Measurements from ENCODE around the gene PTPRN2.

Gene PTPRN2

GRCh38 chr7:157574120-157574825 is 1013.4 kb downstream of the PTPRN2 start:
- Histone ChIP-seq H2BK5ac (ENCODE audit: low read length) (no peak overlapping the region), H2BK12ac (ENCODE audit: low read length) (no peak overlapping the region), H3K18ac (ENCODE audit: low read length) (no peak overlapping the region), H3K4me3 (ENCODE audit: low read length in 2 of 2) (no peak overlapping the region), H2AK5ac (ENCODE audit: low read depth, low read length) (no peak overlapping the region), H3K79me1 (ENCODE audit: low read depth, low read length) (no peaks in the 10 kb centered on the region), H3K4ac (ENCODE audit: low read length) (no peak overlapping the region), H3K9me3 (replicated peaks in 1 of 2; ENCODE audit: control insufficient read depth in 2 of 2, insufficient read depth in 1 of 2, low read depth in 1 of 2, low read length in 2 of 2) (no peaks in the 10 kb centered on the region), H4K8ac (ENCODE audit: low read depth, low read length) (no peak overlapping the region), H2AFZ (ENCODE audit: low read length) (no peak overlapping the region), H2BK120ac (ENCODE audit: low read depth, low read length) (no peak overlapping the region), H3K27me3 (ENCODE audit: control insufficient read depth in 3 of 3, insufficient read depth in 3 of 3, low read depth in 1 of 3, low read length in 3 of 3) (no peaks in the 10 kb centered on the region), H3K36me3 (replicated peaks in 1 of 2; ENCODE audit: control insufficient read depth in 2 of 2, insufficient read depth in 2 of 2, low read length in 2 of 2) (peaks cover 31 to 100% of the 10 kb centered on the region in 2 donors), H3K27ac (replicated peaks; ENCODE audit: low read length) (no peak overlapping the region), H3K14ac (ENCODE audit: low read length) (no peak overlapping the region), H3K4me1 (ENCODE audit: control insufficient read depth in 2 of 2, insufficient read depth in 1 of 2, low read depth in 1 of 2, low read length in 2 of 2) (peaks cover 2 to 15% of the 10 kb centered on the region in 2 donors), H3K9ac (ENCODE audit: low read depth, low read length, poor library complexity) (no peak overlapping the region), H4K91ac (ENCODE audit: low read depth, low read length, poor library complexity) (no peak overlapping the region), H2BK15ac (ENCODE audit: low read length) (no peak overlapping the region), H3K23ac (ENCODE audit: low read depth, low read length, poor library complexity) (no peak overlapping the region), H3K4me2 (ENCODE audit: insufficient read depth, low read length, poor library complexity, severe bottlenecking) (no peak overlapping the region)
- no CpG with 5 or more reads among the region's 24 CpGs for WGBS, 2 donors (ENCODE audit: extremely low coverage in 2 of 2, insufficient read length in 2 of 2, insufficient replicate concordance in 1 of 2)
- no peak for DNase-seq (ENCODE audit: low spot score)

DNA sequence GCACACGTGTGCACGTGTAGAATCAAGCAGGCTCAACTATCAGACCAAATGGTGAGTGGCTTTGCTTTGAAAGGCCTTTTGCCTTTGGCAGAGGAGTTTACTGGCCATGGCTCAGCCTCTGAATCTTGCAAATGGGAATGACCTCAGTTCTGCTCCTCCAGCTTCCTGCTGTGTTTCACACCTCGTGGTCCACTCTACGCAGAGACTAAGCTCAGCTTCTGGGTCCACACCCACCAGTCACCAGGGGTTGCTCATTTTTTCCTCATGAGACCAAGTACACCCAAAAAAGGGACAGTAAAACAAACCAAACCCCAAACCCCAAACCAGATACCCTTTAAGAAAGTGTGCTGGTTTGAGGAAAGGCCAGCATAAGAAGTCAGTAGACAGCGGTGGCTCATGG is 1014.4 kb downstream of the PTPRN2 start:
- no peak overlapping the region for H3K4ac ChIP-seq (ENCODE audit: low read length)
- no peak overlapping the region for H2AFZ ChIP-seq (ENCODE audit: low read length)
- H3K9me3 ChIP-seq (replicated peaks in 1 of 2; ENCODE audit: control insufficient read depth in 2 of 2, insufficient read depth in 1 of 2, low read depth in 1 of 2, low read length in 2 of 2), result no peaks in the 10 kb centered on the region

GRCh38 chr7:157572622-157573021 is 1015.0 kb downstream of the PTPRN2 start:
- H3K36me3 ChIP-seq (replicated peaks in 1 of 2; ENCODE audit: control insufficient read depth in 2 of 2, insufficient read depth in 2 of 2, low read length in 2 of 2), result peaks cover 34 to 100% of the 10 kb centered on the region in 2 donors

More for the DNA sequence above, 1014.4 kb downstream of the PTPRN2 start:
- no peak overlapping the region for H2AK5ac ChIP-seq (ENCODE audit: low read depth, low read length)
- no peak overlapping the region for H4K8ac ChIP-seq (ENCODE audit: low read depth, low read length)
- H3K27ac ChIP-seq (replicated peaks; ENCODE audit: low read length), result no peak overlapping the region
- no peak overlapping the region for H2BK5ac ChIP-seq (ENCODE audit: low read length)
- no peaks in the 10 kb centered on the region for H3K79me1 ChIP-seq (ENCODE audit: low read depth, low read length)
- H2BK15ac ChIP-seq (ENCODE audit: low read length), result no peak overlapping the region
- no peak overlapping the region for H2BK12ac ChIP-seq (ENCODE audit: low read length)
- H2BK120ac ChIP-seq (ENCODE audit: low read depth, low read length), result no peak overlapping the region
- no CpG with 5 or more reads among the region's 5 CpGs for WGBS, 2 donors (ENCODE audit: extremely low coverage in 2 of 2, insufficient read length in 2 of 2, insufficient replicate concordance in 1 of 2)
- no peak overlapping the region for H3K9ac ChIP-seq (ENCODE audit: low read depth, low read length, poor library complexity)
- no peaks in the 10 kb centered on the region for H3K27me3 ChIP-seq (ENCODE audit: control insufficient read depth in 3 of 3, insufficient read depth in 3 of 3, low read depth in 1 of 3, low read length in 3 of 3)
- H3K4me3 ChIP-seq (ENCODE audit: low read length in 2 of 2), result no peak overlapping the region
- no peak overlapping the region for H3K4me2 ChIP-seq (ENCODE audit: insufficient read depth, low read length, poor library complexity, severe bottlenecking)
- no peak overlapping the region for H4K91ac ChIP-seq (ENCODE audit: low read depth, low read length, poor library complexity)
- H3K14ac ChIP-seq (ENCODE audit: low read length), result no peak overlapping the region
- peaks cover 32 to 100% of the 10 kb centered on the region in 2 donors for H3K36me3 ChIP-seq (replicated peaks in 1 of 2; ENCODE audit: control insufficient read depth in 2 of 2, insufficient read depth in 2 of 2, low read length in 2 of 2)
- no peak overlapping the region for H3K18ac ChIP-seq (ENCODE audit: low read length)
- H3K23ac ChIP-seq (ENCODE audit: low read depth, low read length, poor library complexity), result no peak overlapping the region
- peaks cover 12 to 25% of the 10 kb centered on the region in 2 donors for H3K4me1 ChIP-seq (ENCODE audit: control insufficient read depth in 2 of 2, insufficient read depth in 1 of 2, low read depth in 1 of 2, low read length in 2 of 2)
- no peak for DNase-seq (ENCODE audit: low spot score)

DNA sequence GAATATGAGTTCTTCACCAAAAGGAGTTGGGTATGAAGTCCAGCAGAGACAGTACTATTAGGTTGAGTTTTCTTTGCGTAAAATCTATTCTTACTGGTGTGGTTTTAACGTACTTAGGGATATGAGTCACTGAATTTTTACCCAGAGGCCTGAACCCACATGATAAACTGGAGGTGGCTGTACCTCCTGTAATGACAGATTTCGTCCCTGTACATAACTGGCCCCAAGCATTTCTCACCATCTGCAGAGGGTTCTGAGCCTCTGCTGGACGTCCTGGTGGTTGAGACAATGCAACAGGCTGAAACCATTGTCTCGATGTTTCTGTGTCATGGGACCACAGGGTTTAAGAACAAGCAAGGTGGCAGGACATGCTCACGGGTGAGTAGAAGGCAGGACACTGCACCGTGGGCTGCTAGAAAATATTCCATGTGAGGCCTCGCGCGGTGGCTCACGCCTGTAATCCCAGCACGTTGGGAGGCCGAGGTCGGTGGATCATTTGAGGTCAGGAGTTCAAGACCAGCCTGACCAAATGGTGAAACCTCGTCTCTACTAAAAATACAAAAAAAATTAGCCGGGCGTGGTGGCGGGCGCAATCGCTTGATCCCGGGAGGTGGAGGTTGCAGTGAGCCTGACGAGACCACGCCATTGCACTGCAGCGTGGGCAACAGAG is 1017.0 kb downstream of the PTPRN2 start:
- WGBS, 2 donors (ENCODE audit: extremely low coverage in 2 of 2, insufficient read length in 2 of 2, insufficient replicate concordance in 1 of 2), result no CpG with 5 or more reads among the region's 24 CpGs
- no peaks in the 10 kb centered on the region for H3K79me1 ChIP-seq (ENCODE audit: low read depth, low read length)
- H4K91ac ChIP-seq (ENCODE audit: low read depth, low read length, poor library complexity), result no peak overlapping the region
- no peak overlapping the region for H2BK120ac ChIP-seq (ENCODE audit: low read depth, low read length)
- no peak overlapping the region for H3K4me3 ChIP-seq (ENCODE audit: low read length in 2 of 2)
- no peaks in the 10 kb centered on the region for H3K27me3 ChIP-seq (ENCODE audit: control insufficient read depth in 3 of 3, insufficient read depth in 3 of 3, low read depth in 1 of 3, low read length in 3 of 3)
- H2AFZ ChIP-seq (ENCODE audit: low read length), result no peak overlapping the region
- peaks cover 29 to 100% of the 10 kb centered on the region in 2 donors for H3K36me3 ChIP-seq (replicated peaks in 1 of 2; ENCODE audit: control insufficient read depth in 2 of 2, insufficient read depth in 2 of 2, low read length in 2 of 2)
- H2BK5ac ChIP-seq (ENCODE audit: low read length), result no peak overlapping the region
- no peak for DNase-seq (ENCODE audit: low spot score)
- H3K4ac ChIP-seq (ENCODE audit: low read length), result no peak overlapping the region
- H3K4me1 ChIP-seq (ENCODE audit: control insufficient read depth in 2 of 2, insufficient read depth in 1 of 2, low read depth in 1 of 2, low read length in 2 of 2), result peaks cover 22 to 26% of the 10 kb centered on the region in 2 donors
- no peak overlapping the region for H2BK12ac ChIP-seq (ENCODE audit: low read length)
- no peak overlapping the region for H3K23ac ChIP-seq (ENCODE audit: low read depth, low read length, poor library complexity)
- no peak overlapping the region for H2BK15ac ChIP-seq (ENCODE audit: low read length)
- no peak overlapping the region for H3K18ac ChIP-seq (ENCODE audit: low read length)
- H3K9ac ChIP-seq (ENCODE audit: low read depth, low read length, poor library complexity), result no peak overlapping the region
- H3K4me2 ChIP-seq (ENCODE audit: insufficient read depth, low read length, poor library complexity, severe bottlenecking), result no peak overlapping the region
- peaks cover 0 to 7% of the 10 kb centered on the region in 2 donors for H3K9me3 ChIP-seq (replicated peaks in 1 of 2; ENCODE audit: control insufficient read depth in 2 of 2, insufficient read depth in 1 of 2, low read depth in 1 of 2, low read length in 2 of 2)
- H3K14ac ChIP-seq (ENCODE audit: low read length), result no peak overlapping the region
- no peak overlapping the region for H2AK5ac ChIP-seq (ENCODE audit: low read depth, low read length)
- no peak overlapping the region for H3K27ac ChIP-seq (replicated peaks; ENCODE audit: low read length)
- no peak overlapping the region for H4K8ac ChIP-seq (ENCODE audit: low read depth, low read length)

More at GRCh38 chr7:157572622-157573021, 1015.0 kb downstream of the PTPRN2 start:
- Histone ChIP-seq H2BK5ac (ENCODE audit: low read length) (no peak overlapping the region), H3K14ac (ENCODE audit: low read length) (no peak overlapping the region), H2BK15ac (ENCODE audit: low read length) (no peak overlapping the region), H2AK5ac (ENCODE audit: low read depth, low read length) (no peak overlapping the region), H3K27ac (replicated peaks; ENCODE audit: low read length) (no peak overlapping the region), H3K23ac (ENCODE audit: low read depth, low read length, poor library complexity) (no peak overlapping the region), H2AFZ (ENCODE audit: low read length) (no peak overlapping the region), H3K4me3 (ENCODE audit: low read length in 2 of 2) (no peak overlapping the region), H3K9ac (ENCODE audit: low read depth, low read length, poor library complexity) (no peak overlapping the region), H4K8ac (ENCODE audit: low read depth, low read length) (no peak overlapping the region), H3K9me3 (replicated peaks in 1 of 2; ENCODE audit: control insufficient read depth in 2 of 2, insufficient read depth in 1 of 2, low read depth in 1 of 2, low read length in 2 of 2) (no peaks in the 10 kb centered on the region), H3K18ac (ENCODE audit: low read length) (no peak overlapping the region), H3K79me1 (ENCODE audit: low read depth, low read length) (no peaks in the 10 kb centered on the region), H3K4me2 (ENCODE audit: insufficient read depth, low read length, poor library complexity, severe bottlenecking) (no peak overlapping the region), H3K4ac (ENCODE audit: low read length) (no peak overlapping the region), H2BK120ac (ENCODE audit: low read depth, low read length) (no peak overlapping the region), H3K4me1 (ENCODE audit: control insufficient read depth in 2 of 2, insufficient read depth in 1 of 2, low read depth in 1 of 2, low read length in 2 of 2) (peaks cover 15 to 26% of the 10 kb centered on the region in 2 donors), H4K91ac (ENCODE audit: low read depth, low read length, poor library complexity) (no peak overlapping the region), H2BK12ac (ENCODE audit: low read length) (no peak overlapping the region), H3K27me3 (ENCODE audit: control insufficient read depth in 3 of 3, insufficient read depth in 3 of 3, low read depth in 1 of 3, low read length in 3 of 3) (no peaks in the 10 kb centered on the region)
- no peak for DNase-seq (ENCODE audit: low spot score)
- WGBS, 2 donors (ENCODE audit: extremely low coverage in 2 of 2, insufficient read length in 2 of 2, insufficient replicate concordance in 1 of 2), result no CpG with 5 or more reads among the region's 14 CpGs
